Effector CD4-positive, alpha-beta T cell (primary cell): Measurements from ENCODE around the gene HMGCLL1.

Experiments used
- DNase-seq: peaks from one replicate; pipeline ENCODE4 v3.0.0-alpha.2; 2020

The HMGCLL1 gene

GRCh38 chr6:55438203-55438602, 140.8 kb downstream of the HMGCLL1 start:
- DNase-seq = no peak

DNA sequence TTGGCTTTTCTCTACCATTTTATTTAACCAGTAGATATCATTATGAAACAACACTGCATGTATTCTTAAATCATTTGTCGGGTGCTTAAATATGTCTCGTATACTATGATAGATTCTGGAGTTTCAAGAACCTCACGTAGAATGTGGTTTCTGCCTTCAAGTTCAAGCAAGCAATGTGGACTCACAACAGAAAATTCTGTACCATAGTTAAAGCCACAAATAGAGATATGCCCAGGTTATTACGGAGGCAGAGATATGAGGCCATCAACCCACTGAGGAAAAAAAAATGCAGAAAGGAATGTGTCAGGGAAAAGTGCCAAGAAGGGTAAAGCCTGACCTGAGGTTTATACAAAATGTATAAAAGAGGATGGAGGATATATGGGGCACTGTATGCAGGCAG, 141.9 kb downstream of the HMGCLL1 start:
- no peak for DNase-seq

DNA sequence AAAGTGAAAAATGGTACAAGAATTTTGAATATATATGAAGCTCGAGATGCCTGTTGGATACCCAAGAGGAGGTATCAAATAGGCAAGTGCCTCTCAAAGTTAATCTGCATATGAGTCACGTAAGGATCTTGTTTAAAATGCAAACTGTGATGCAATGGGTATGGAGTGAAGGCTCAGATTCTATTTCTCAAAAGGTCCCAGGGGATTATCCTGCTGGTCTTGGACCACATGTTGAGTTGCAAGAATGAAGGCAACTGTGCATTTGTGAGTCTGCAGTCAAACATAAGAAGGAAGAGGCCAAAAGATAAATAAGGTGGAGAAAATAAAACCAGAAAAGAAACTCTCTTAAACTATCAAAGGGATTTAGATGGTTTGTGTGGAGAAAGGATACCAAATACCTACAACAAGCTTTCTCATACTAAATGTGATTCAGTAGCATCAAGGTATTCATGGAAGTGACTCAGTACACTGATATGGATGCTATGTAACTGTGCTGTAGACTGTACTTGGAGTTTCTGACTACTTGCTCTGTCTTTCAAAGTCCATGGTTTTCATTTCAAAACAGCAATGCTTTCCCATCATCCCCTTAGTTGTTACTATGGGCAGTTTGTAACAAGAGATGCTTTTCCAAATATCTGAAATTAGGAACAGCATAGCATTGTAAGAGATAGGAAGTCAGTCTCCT, 145.4 kb downstream of the HMGCLL1 start:
- DNase-seq = no peak

GRCh38 chr6:55423933-55424332, 155.1 kb downstream of the HMGCLL1 start:
- no peak for DNase-seq

DNA sequence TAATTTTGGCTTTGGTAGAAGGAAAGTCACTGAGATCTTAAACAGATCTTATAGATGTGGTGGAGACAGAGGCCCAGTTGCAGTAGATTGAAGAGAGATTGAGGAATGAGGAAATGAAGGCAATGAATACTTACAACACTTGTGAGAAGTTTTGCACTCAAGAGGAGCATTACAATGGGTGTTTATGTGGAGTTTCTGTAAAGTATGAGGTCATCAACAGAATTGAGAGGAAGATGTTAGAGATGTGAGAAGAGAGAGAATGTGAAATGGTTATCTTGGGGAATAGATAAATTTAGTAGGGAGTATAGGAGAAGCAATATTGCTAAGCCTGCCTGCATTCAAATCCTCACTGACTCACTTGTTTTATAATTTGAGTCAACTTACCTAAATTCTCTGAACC, 168.3 kb downstream of the HMGCLL1 start:
- DNase-seq = no peak

GRCh38 chr6:55405474-55406235, 173.3 kb downstream of the HMGCLL1 start:
- DNase-seq = no peak

DNA sequence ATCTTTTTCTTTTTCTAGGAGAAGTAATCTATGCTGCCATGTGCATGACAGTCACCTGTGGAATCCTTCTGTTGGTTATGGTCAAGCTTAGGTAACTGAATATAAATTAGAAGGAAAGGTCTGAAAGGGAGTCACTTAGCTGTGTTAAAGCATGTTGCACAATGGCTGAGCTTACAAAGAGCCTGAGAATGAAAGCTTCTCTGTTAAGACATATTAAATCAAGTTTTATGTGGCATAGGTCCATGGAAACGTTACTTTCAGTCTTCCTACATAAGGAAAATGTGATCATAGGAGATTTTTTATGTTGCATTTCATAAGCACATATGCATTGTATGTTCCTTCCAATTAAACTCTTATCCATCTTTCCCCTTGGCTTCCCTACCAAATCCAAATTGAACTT, 179.6 kb downstream of the HMGCLL1 start:
- DNase-seq = no peak

DNA sequence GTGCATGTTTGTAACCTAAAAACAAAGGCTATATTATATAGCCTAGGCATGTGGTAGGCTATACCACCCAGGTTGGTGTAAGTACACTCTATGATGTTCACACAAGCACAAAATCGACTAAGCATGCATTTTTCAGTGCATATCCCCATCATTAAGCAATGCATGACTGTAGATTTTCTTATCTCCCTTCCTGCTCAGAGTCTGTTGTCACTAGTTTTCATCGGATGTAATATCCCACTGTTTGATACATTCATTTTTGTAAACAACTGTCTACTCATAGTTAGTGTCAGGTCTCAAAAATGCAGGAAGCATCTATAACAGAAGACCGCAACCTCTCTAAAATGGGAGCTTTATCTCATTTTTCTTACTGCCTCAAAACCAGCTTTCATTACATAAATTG, 181.0 kb downstream of the HMGCLL1 start:
- no peak for DNase-seq

- DNase-seq = no peak
Measured at GRCh38 chr6:55395871-55396270, 183.1 kb downstream of the HMGCLL1 start.

DNA sequence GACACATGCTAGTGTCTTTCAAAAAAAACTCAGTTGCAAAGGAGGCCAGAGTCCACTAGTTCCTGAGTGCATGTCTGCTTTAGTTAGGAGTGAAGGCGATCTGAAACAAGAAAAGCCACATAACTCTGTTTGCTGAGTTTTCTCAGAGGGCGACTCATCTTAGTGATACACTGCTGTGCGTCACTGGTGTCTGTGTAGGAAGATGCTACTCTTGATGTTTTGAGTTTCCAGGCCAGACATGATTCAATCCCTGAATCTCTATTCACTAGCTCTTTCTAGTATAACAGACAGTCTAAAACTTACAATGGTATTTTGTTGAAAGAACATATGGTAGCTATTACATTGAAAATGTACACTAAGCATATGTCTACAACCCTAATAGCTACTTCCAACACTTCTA, 190.8 kb downstream of the HMGCLL1 start:
- DNase-seq = no peak
